Measurements from ENCODE around the gene PURB.

GRCh38 chr7:44858161-44858560 is 27.2 kb downstream of the PURB start:
- no peak for TF ChIP-seq CTCF (IDR thresholded peaks at IDR 0.05; ENCODE audit: poor library complexity)
- no peak for TF ChIP-seq EZH2 (IDR thresholded peaks at IDR 0.05; ENCODE audit: borderline replicate concordance)
